ENCODE measurements around the gene NRG4. TPM values are rescaled to one million over a fixed set of nuclear protein-coding genes. Genes with fewer than 3 reads are reported as not detected.
A peak's percentile ranks its signal among the peaks of the same experiment; 100 is the strongest.

Gene NRG4
- polyA plus RNA-seq, 1 donor from 2014 or later: 1.4 TPM

GRCh38 chr15:75903331-75904239 lies 108.6 kb downstream of the NRG4 start, which contains the start of gene FBXO22:
TSS of gene FBXO22 (plus strand) at chr15:75903878. CDS start at chr15:75903964, 86 bp downstream.
- no peaks in the 10 kb centered on the region for H3K36me3 ChIP-seq (ENCODE audit: insufficient read depth, low read length)
- H3K9me2 ChIP-seq (ENCODE audit: insufficient read depth, low read length): no peaks in the 10 kb centered on the region
- H3K79me2 ChIP-seq (replicated peaks; ENCODE audit: insufficient read depth, low read length): peaks cover 23% of the 10 kb centered on the region
- H2AFZ ChIP-seq (ENCODE audit: low read depth, low read length): peak within 1 kb of the TSS; percentile 88
- H3K27ac ChIP-seq (ENCODE audit: low read length): peak within 1 kb of the TSS; percentile 90
- peak within 1 kb of the TSS; percentile 91 for H3K9ac ChIP-seq (ENCODE audit: low read length)
- TF ChIP-seq EP300 (conservative IDR thresholded peaks at IDR 0.05; ENCODE audit: poor library complexity, severe bottlenecking): peak; percentile 49
- peak; percentile 94 for TF ChIP-seq POLR2AphosphoS5 (IDR thresholded peaks at IDR 0.05)
- no peak for TF ChIP-seq SMC3 (conservative IDR thresholded peaks at IDR 0.05; ENCODE audit: poor library complexity)
- TF ChIP-seq RAD21 (conservative IDR thresholded peaks at IDR 0.05): peak; percentile 17
- peak; percentile 83 for TF ChIP-seq TAF1 (IDR thresholded peaks at IDR 0.05; ENCODE audit: low read depth)
- peak; percentile 19 for TF ChIP-seq CTCF (IDR thresholded peaks at IDR 0.05; ENCODE audit: poor library complexity, severe bottlenecking)
- no peak for TF ChIP-seq EZH2 (IDR thresholded peaks at IDR 0.05; ENCODE audit: borderline replicate concordance, insufficient read depth, low read length, poor library complexity, severe bottlenecking)
- peak; percentile 80 for TF ChIP-seq REST (IDR thresholded peaks at IDR 0.05; ENCODE audit: borderline replicate concordance)
- TF ChIP-seq MXI1 (conservative IDR thresholded peaks at IDR 0.05; ENCODE audit: poor library complexity, severe bottlenecking): peak; percentile 84
- H3K4me2 ChIP-seq (ENCODE audit: low read length): peak within 1 kb of the TSS; percentile 60
- peak within 1 kb of the TSS; percentile 98 for H3K4me3 ChIP-seq (ENCODE audit: low read length)
- no peaks in the 10 kb centered on the region for H3K27me3 ChIP-seq (ENCODE audit: insufficient read depth, low read depth, low read length)
- H3K9me3 ChIP-seq (ENCODE audit: low read length): no peaks in the 10 kb centered on the region
- H3F3A ChIP-seq (ENCODE audit: insufficient read depth, low read length, poor library complexity, severe bottlenecking): peaks cover 5% of the 10 kb centered on the region
- no peaks in the 10 kb centered on the region for H4K20me1 ChIP-seq (ENCODE audit: insufficient read depth)

GRCh38 chr15:75902129-75902557 lies 110.1 kb downstream of the NRG4 start:
- Histone ChIP-seq H3K9ac (ENCODE audit: low read length) (no peak overlapping the region), H3K27me3 (ENCODE audit: insufficient read depth, low read depth, low read length) (no peaks in the 10 kb centered on the region), H3K36me3 (ENCODE audit: insufficient read depth, low read length) (no peaks in the 10 kb centered on the region), H3F3A (ENCODE audit: insufficient read depth, low read length, poor library complexity, severe bottlenecking) (peaks cover 5% of the 10 kb centered on the region), H3K9me2 (ENCODE audit: insufficient read depth, low read length) (no peaks in the 10 kb centered on the region), H4K20me1 (ENCODE audit: insufficient read depth) (no peaks in the 10 kb centered on the region), H3K4me3 (ENCODE audit: low read length) (no peak overlapping the region), H3K9me3 (ENCODE audit: low read length) (no peaks in the 10 kb centered on the region), H3K27ac (ENCODE audit: low read length) (no peak overlapping the region), H3K79me2 (replicated peaks; ENCODE audit: insufficient read depth, low read length) (peaks cover 16% of the 10 kb centered on the region), H2AFZ (ENCODE audit: low read depth, low read length) (no peak overlapping the region), H3K4me2 (ENCODE audit: low read length) (no peak overlapping the region)
- TF ChIP-seq SMC3 (conservative IDR thresholded peaks at IDR 0.05; ENCODE audit: poor library complexity): no peak
- TF ChIP-seq EZH2 (IDR thresholded peaks at IDR 0.05; ENCODE audit: borderline replicate concordance, insufficient read depth, low read length, poor library complexity, severe bottlenecking): no peak
- no peak for TF ChIP-seq CTCF (IDR thresholded peaks at IDR 0.05; ENCODE audit: poor library complexity, severe bottlenecking)
- TF ChIP-seq RAD21 (conservative IDR thresholded peaks at IDR 0.05): no peak
- no peak for TF ChIP-seq REST (IDR thresholded peaks at IDR 0.05; ENCODE audit: borderline replicate concordance)
- no peak for TF ChIP-seq POLR2AphosphoS5 (IDR thresholded peaks at IDR 0.05)
- no peak for TF ChIP-seq TAF1 (IDR thresholded peaks at IDR 0.05; ENCODE audit: low read depth)
- TF ChIP-seq EP300 (conservative IDR thresholded peaks at IDR 0.05; ENCODE audit: poor library complexity, severe bottlenecking): no peak
- TF ChIP-seq MXI1 (conservative IDR thresholded peaks at IDR 0.05; ENCODE audit: poor library complexity, severe bottlenecking): no peak

All from neural cell (in vitro differentiated cells).